Upper lobe of left lung (tissue), 4 donors: ENCODE data around the gene ANK3.

Experiments
- EP300 ChIP-seq, 4 donors: sonication (generic); formaldehyde crosslinking; IDR thresholded peaks; one replicate each; pipeline ENCODE4 v1.5.1; 2017; ENCODE audit warnings: antibody characterized with exemption in 4 of 4, control low read depth in 2 of 4
- POLR2A ChIP-seq, 4 donors: fragments of 450-650 bp; IDR thresholded peaks; one replicate each; pipeline ENCODE4 v1.5.1; 2016 to 2017; ENCODE audit warnings: antibody characterized with exemption in 4 of 4, mild to moderate bottlenecking in 2 of 4
- POLR2AphosphoS5 ChIP-seq, 2 donors: sonication (generic); formaldehyde crosslinking; IDR thresholded peaks; one replicate each; pipeline ENCODE4 v1.5.1; 2017; ENCODE audit warnings: antibody characterized with exemption in 2 of 2
- TF ChIP-seq, protein P1 (sequence below), 6 experiments: fragments of 450-650 bp in 4 of 6; fragments of 200-600 bp in 2 of 6; sonication (generic) in 2 of 6; IDR thresholded peaks; one replicate each; pipeline ENCODE4 v1.5.1; 2016 to 2019; ENCODE audit warnings: antibody characterized with exemption in 6 of 6

DNA sequence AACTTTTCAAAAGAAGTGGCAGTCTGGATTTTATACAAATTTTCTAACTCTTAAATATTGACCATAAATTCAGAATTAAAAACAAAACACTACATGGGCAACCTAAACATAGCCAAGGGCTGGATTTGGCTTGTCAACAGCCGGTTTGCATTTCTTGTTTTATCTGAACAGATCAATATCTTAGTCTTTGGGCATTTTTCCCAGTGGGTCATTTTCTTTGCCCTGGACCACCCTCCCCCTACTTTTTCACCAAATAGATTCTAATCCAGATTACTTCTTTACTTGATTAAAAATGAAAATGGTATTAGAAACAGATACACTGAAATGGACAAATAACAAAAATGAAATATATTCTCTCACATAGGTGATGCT lies 189.0 kb downstream of the ANK3 start:
- TF ChIP-seq, protein P1, sequence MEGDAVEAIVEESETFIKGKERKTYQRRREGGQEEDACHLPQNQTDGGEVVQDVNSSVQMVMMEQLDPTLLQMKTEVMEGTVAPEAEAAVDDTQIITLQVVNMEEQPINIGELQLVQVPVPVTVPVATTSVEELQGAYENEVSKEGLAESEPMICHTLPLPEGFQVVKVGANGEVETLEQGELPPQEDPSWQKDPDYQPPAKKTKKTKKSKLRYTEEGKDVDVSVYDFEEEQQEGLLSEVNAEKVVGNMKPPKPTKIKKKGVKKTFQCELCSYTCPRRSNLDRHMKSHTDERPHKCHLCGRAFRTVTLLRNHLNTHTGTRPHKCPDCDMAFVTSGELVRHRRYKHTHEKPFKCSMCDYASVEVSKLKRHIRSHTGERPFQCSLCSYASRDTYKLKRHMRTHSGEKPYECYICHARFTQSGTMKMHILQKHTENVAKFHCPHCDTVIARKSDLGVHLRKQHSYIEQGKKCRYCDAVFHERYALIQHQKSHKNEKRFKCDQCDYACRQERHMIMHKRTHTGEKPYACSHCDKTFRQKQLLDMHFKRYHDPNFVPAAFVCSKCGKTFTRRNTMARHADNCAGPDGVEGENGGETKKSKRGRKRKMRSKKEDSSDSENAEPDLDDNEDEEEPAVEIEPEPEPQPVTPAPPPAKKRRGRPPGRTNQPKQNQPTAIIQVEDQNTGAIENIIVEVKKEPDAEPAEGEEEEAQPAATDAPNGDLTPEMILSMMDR (IDR thresholded peaks at IDR 0.05), result no peak
- TF ChIP-seq POLR2A (IDR thresholded peaks at IDR 0.05) (no peak), POLR2AphosphoS5 (IDR thresholded peaks at IDR 0.05) (no peak), EP300 (IDR thresholded peaks at IDR 0.05) (no peak)
